GM11168 (cell line): Measurements from ENCODE around the gene HAS3.
"Not testable (repeated sequence)": the region's sequence is repeated elsewhere in the genome, so short reads cannot be mapped to it uniquely, and the experiment has no call there.

Experiments
- in situ Hi-C: fragments of 300-500 bp; cut with MboI; formaldehyde crosslinking; loops from one replicate; pipeline ENCODE4 v1.12.0; 2022; ENCODE audit warnings: low sequenced_read_pairs; ENCODE audit not compliant: unreplicated experiment

Gene HAS3, protein sequence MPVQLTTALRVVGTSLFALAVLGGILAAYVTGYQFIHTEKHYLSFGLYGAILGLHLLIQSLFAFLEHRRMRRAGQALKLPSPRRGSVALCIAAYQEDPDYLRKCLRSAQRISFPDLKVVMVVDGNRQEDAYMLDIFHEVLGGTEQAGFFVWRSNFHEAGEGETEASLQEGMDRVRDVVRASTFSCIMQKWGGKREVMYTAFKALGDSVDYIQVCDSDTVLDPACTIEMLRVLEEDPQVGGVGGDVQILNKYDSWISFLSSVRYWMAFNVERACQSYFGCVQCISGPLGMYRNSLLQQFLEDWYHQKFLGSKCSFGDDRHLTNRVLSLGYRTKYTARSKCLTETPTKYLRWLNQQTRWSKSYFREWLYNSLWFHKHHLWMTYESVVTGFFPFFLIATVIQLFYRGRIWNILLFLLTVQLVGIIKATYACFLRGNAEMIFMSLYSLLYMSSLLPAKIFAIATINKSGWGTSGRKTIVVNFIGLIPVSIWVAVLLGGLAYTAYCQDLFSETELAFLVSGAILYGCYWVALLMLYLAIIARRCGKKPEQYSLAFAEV

GRCh38 chr16:69105501-69106361 lies at the start of gene HAS3:
TSS of gene HAS3 (plus strand) at chr16:69105653. CDS start at chr16:69109396, 3,743 bp downstream.
- in situ Hi-C loops, result loop anchor here (25.0 kb wide), 1 partner anchor 393 kb away; no protein-coding TSS in a partner anchor

- in situ Hi-C loops, result no loop called here
Measured at GRCh38 chr16:69055980-69056379, 49.5 kb upstream of the HAS3 start.

GRCh38 chr16:69056421-69056820 lies 49.0 kb upstream of the HAS3 start:
- in situ Hi-C loops, result no loop called here

DNA sequence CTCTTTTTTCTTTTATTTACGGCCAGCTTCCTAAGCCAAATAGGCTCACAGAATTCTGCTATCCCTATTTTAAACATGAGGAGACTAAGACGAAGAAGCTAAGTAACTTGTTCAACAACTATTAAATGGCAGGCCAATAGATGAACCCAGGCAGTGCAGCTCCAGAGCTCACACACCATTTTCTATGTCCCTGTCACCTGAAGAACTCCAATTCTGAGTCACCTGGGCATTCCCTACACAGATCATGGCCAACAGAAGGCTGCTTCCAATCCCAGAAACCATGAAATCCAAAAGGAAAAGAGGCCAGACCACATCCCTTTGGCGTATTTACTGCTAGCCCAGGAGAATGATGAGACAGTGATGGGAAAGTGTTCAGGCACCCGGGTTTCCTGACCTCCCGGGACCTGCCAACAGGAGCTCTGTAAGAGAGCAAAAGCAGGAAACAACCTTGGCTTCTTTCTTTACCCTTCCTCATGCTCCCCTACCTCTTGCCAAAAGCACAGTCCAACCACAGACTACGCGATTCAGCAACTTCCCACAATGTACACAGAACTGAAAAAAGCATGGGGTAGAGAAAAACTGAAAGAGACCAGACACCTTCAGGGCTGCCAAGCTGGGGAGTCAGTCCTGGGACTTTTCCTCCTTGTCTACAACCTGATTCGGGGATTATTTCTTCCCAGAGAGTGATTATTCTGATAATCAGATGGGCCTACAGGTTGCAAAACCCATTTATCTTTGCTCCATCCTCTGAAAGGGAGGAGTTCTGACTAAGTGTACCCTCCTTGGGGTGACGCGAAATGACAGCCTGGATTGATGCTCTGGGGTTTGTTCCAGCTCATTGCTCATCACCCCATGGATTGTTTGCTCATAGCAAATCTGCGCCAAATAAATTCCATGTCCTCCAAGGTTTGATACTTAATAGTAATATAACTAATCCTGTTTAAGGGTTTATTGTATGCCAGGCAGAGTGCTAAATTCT lies 47.8 kb upstream of the HAS3 start:
- in situ Hi-C loops, result no loop called here

DNA sequence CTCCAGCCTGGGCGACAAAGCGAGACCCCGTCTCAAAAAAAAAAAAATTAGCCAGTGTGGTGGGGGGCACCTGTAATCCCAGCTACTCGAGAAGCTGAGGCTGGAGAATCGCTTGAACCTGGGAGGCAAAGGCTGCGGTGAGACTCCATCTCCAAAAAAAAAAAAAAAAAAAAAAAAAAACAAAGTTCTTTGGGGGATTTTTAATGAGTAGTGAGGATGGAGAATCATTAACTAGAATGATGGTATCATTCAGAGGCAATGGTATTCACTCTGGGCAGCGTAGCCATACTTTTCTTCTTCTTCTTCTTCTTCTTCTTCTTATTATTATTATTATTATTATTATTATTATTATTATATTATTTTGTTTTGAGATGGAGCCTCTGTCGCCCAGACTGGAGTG lies 42.0 kb upstream of the HAS3 start:
- in situ Hi-C loops, result not testable (repeated sequence)

DNA sequence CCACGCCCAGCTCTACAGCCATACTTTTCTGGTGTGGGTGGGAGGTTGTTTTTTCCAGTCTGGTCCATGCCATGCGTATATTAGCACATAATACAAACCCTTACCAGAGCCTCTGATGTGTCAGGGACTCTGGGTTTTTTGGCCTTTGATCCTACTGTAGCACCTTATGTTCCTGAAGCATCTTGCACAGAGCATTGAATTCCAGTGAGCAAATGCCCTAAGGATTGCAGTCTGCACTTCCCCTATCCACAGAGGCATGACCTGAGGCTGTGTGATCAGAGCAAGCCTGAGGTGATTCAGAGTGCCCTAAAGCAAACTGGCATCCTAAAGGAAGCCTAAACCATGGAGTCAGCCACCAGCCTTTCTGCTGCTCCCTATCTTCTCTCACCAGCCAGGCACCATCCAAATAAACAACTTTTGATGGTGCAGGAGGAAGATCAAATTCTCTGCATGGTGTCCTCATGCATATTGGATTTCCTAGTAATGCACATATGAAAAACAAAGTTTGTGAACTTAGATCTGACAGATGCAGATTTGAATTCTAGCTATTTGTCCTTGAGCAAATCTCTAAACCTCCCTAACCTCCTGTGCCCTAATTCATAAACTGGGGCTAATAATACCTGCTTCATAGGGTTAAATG lies 41.2 kb upstream of the HAS3 start:
- in situ Hi-C loops, result no loop called here

- in situ Hi-C loops, result no loop called here
Measured at GRCh38 chr16:69064764-69065313, 40.6 kb upstream of the HAS3 start.

DNA sequence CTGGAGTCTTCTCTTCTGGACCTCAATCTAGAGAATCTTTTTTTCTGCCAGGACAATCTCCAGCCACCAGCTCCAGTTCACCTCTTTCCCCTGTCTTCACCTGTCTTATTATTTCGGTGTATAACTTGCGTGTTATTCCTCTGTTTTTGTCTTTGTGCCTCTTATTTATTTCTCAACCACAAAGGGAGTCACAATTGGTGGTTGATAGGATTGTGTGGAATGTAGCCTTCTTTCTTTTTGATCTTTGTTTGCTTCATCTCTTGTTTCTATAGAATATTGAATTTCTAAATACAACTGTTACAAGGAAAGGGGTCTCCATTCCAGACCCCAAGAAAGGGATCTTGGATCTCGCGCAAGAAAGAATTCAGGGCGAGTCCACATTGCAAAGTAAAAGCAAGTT lies 35.9 kb upstream of the HAS3 start:
- in situ Hi-C loops, result no loop called here

DNA sequence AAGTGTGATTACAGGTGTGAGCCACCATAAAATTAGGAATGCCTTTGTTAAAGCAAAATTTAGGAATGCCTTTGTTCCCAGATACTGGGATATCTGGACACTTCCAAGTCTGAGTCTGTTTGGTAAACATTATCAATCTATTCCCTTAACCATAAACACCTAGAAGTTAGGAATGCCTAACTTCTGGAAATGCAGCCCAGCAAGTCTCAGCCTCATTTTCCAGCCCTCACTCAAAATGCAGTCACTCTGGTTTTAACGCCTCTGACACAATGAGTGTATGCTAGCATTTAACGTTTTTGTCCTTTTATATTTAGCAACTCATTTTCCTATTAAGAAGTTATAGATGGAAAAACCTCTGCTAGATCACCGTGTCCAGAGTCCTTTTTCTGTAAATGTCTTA lies 34.4 kb upstream of the HAS3 start:
- in situ Hi-C loops, result no loop called here

GRCh38 chr16:69072640-69072974 lies 32.8 kb upstream of the HAS3 start:
- in situ Hi-C loops, result no loop called here

DNA sequence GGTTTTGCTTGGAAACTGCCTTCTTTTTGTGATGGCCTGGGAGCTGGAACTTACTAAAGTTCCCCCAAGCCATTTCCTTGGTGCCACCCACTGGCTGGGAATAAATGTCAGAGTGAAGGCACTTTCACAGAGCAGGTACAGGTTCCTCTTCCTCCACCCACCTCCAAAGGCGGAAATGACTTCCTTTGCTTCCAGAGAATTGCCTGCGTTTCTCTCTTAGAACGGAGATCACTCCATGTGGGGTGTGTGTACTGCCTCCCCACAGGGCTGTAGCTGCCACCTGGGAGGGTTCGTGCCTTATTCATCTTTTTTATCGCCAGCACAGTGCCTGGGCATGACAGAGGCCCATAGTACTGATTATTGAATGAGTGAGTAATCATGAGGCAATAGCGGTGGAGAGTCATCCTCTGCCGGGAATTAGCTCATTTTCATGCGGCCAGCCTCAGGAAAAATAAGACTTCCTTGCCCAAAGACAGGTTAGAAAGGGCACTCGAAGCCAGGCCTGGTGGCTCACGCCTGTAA lies 32.2 kb upstream of the HAS3 start:
- in situ Hi-C loops, result no loop called here

- in situ Hi-C loops, result no loop called here
Measured at GRCh38 chr16:69077251-69077650, 28.2 kb upstream of the HAS3 start.

DNA sequence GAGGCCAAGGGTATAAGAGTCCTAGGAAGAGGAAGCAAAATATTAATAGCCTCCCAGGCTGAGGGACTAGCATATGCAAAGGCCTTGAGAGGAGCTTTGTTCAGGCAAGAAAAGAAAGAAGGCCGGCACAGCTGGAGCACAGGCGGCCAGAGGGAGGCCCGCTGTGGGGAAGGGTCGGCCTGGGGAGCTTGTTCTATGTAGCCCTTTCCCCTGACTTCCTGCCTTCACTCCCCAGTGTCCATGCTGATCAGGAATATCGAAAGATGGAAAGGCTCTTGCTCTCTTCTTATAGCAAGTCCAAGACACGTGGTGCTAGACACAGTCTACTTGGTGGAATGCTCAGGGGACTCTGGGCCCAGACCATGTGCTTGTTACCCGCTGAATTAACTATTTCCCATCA lies 27.4 kb upstream of the HAS3 start:
- in situ Hi-C loops, result no loop called here

DNA sequence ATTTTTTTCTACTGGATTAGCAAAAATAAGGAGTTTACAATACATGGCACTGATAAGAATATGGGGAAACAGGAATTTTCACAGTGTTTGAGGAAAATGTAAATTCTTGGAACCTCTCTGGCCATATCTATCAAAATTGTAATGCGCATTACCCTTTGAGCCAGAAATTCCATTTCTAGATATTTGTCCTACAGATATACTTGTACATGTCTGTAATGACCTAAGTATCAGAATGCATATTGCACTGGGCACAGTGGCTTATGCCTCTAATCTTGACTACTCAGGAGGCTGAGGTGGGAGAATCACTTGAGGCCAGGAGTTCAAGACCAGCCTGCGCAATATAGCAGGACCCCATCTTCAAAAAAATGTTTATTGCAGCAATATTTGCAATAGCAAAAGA lies 25.8 kb upstream of the HAS3 start:
- in situ Hi-C loops, result no loop called here

DNA sequence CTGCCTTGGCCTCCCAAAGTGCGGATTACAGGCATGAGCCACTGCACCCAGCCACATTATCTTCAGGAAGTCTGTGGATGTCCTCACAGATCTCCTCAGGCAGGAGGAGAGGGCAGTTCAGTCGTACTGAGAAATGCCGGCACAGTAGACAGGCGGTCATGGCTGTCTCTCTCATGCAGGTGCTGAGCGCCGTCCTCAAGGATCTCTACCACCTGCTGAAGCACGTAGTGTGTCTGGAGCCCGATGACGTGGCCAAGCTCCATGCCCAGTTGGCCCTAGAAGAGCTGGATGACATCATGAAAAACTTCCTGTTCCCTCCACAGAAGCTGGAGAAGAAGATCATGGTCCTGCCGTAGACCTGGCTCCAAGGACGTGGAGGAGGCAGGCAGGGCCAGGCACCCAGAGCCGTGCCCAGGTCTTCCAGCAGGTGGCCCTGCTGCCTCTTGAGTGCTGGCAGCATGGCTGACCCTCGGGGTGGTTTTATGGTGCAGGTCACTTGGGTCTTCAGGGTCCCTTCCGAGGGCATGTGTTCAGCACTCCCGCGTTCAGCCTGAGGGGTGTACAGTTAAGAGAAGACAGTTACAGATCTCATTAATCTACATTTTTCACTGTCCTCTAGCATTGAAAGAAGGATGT lies 22.0 kb upstream of the HAS3 start:
- in situ Hi-C loops, result no loop called here

- in situ Hi-C loops, result no loop called here
Measured at GRCh38 chr16:69084289-69084688, 21.2 kb upstream of the HAS3 start.

DNA sequence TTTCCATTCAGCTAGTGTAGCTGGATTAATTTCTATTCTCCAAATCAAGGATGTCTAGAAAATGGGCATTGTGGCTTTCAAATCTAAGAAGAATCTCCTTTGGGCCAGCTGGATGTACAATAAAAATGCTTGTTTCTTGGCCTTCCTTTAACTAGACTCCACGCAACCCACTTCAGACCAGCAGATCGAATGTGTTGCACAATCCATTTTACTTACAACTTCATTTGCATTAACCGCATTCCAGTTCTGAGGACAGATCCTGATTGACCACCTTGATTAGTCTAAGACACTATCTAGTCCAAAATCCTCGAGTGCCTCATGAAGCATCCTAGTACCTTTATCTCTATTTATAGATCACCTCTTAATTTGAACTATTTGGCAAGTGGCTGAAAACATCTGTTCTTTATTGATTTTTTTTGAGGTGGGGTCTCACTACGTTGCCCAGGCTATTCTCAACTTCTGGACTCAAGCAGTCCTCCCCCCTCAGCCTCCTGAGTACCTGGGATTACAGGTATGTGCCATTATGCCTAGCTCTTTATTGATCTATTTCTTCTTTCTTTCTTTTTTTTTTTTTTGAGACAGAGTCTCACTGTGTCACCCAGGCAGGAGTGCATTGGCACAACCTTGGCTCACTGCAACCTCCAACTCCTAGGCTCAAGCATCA lies 20.3 kb upstream of the HAS3 start:
- in situ Hi-C loops, result no loop called here

GRCh38 chr16:69087161-69087581 lies 18.3 kb upstream of the HAS3 start:
- in situ Hi-C loops, result no loop called here
